ENCODE results near the gene CLPSL1.

The CLPSL1 gene

GRCh38 chr6:35797837-35798526 is 17.2 kb downstream of the CLPSL1 start:
- DNase-seq, result no peak

GRCh38 chr6:35798706-35799105 is 17.9 kb downstream of the CLPSL1 start:
- DNase-seq, result no peak

GRCh38 chr6:35801148-35801547 is 20.3 kb downstream of the CLPSL1 start:
- no peak for DNase-seq

- peak in 1 of 2 experiments; percentile 12 for DNase-seq
Measured at GRCh38 chr6:35804996-35805736, 24.3 kb downstream of the CLPSL1 start, which contains the start of gene LHFPL5. Gene LHFPL5, plus strand, starts transcription at chr6:35805352. Its CDS starts 319 bp downstream, at chr6:35805671.

GRCh38 chr6:35808688-35809087 is 27.9 kb downstream of the CLPSL1 start:
- DNase-seq, result no peak

- no peak for DNase-seq
Measured at GRCh38 chr6:35809809-35810208, 29.0 kb downstream of the CLPSL1 start.

- no peak for DNase-seq
Measured at GRCh38 chr6:35810971-35811698, 30.3 kb downstream of the CLPSL1 start.

GRCh38 chr6:35811699-35811995 is 30.8 kb downstream of the CLPSL1 start:
- DNase-seq, result no peak

GRCh38 chr6:35817515-35817914 is 36.7 kb downstream of the CLPSL1 start:
- DNase-seq, result no peak

- no peak for DNase-seq
Measured at GRCh38 chr6:35823601-35824000, 42.8 kb downstream of the CLPSL1 start.

- DNase-seq, result no peak
Measured at GRCh38 chr6:35824552-35825192, 43.9 kb downstream of the CLPSL1 start.

- no peak for DNase-seq
Measured at GRCh38 chr6:35829306-35829705, 48.5 kb downstream of the CLPSL1 start.

GRCh38 chr6:35831257-35832007 is 50.6 kb downstream of the CLPSL1 start:
- DNase-seq, result no peak

- no peak for DNase-seq
Measured at GRCh38 chr6:35833536-35833935, 52.7 kb downstream of the CLPSL1 start.

Data from activated CD4-positive, alpha-beta T cell treated with anti-CD3 and anti-CD28 coated beads, Interleukin-2, amount 50 U/mL, for 4 hours (primary cell).